HL-60 (cell line): ENCODE results near the gene RECK.

Experiments used
- CTCF ChIP-seq: IDR thresholded peaks from one replicate; pipeline ENCODE4 v1.5.1; 2011; ENCODE audit warnings: low read length, control low read depth, inconsistent platforms; ENCODE audit not compliant: insufficient read depth
- GABPA ChIP-seq: IDR thresholded peaks from 2 replicates; pipeline ENCODE4 v1.6.1; 2012; ENCODE audit warnings: low read depth
- POLR2AphosphoS5 ChIP-seq: IDR thresholded peaks from 2 replicates; pipeline ENCODE4 v1.6.1; 2012; ENCODE audit warnings: low read depth
- REST ChIP-seq: IDR thresholded peaks from 2 replicates; pipeline ENCODE4 v1.6.1; 2012; ENCODE audit warnings: low read depth; ENCODE audit not compliant: insufficient replicate concordance
- SPI1 ChIP-seq: IDR thresholded peaks from 2 replicates; pipeline ENCODE4 v1.6.1; 2012; ENCODE audit warnings: low read depth, mild to moderate bottlenecking, borderline replicate concordance

GRCh38 chr9:36169708-36170107 lies 133.0 kb downstream of the RECK start:
- TF ChIP-seq CTCF (no peak), POLR2AphosphoS5 (no peak), GABPA (no peak), REST (no peak), SPI1 (peak; percentile 80; the same call in 1 of the 2 replicates)
